Spleen (tissue), 11 donors: ENCODE measurements around the gene OR6V1. TPM values are rescaled to one million over a fixed set of nuclear protein-coding genes. Genes with fewer than 3 reads are reported as not detected.

Source experiments
- DNase-seq: peaks from one replicate; pipeline ENCODE4 v3.0.0-alpha.2; 2020
- H3K27ac ChIP-seq, 8 donors: fragments of 200-600 bp; sonication (generic) in 7 of 8; 1 replicate in 4 of 8; 2 replicates in 4 of 8; pipeline versions ENCODE4 v1.5.0 to v1.8.0; 2016 to 2021; ENCODE audit warnings: inconsistent platforms in 4 of 8, mild to moderate bottlenecking in 4 of 8, moderate library complexity in 1 of 8
- H3K27me3 ChIP-seq, 7 donors: fragments of 200-600 bp; sonication (generic) in 6 of 7; replicated peaks in 1 of 7; 1 replicate in 4 of 7; 2 replicates in 3 of 7; pipeline versions ENCODE4 v1.5.0 to v1.8.0; 2016 to 2021; ENCODE audit warnings: inconsistent platforms in 3 of 7, mild to moderate bottlenecking in 1 of 7
- H3K36me3 ChIP-seq, 6 donors: fragments of 200-600 bp; sonication (generic) in 5 of 6; 1 replicate in 4 of 6; 2 replicates in 2 of 6; pipeline versions ENCODE4 v1.5.0 to v1.8.0; 2016 to 2021; ENCODE audit warnings: inconsistent platforms in 2 of 6
- H3K4me1 ChIP-seq, 6 donors: fragments of 200-600 bp; sonication (generic) in 5 of 6; 1 replicate in 3 of 6; 2 replicates in 3 of 6; pipeline versions ENCODE4 v1.5.0 to v1.8.0; 2016 to 2021; ENCODE audit warnings: inconsistent platforms in 3 of 6
- H3K4me3 ChIP-seq, 8 donors: fragments of 200-600 bp; sonication (generic) in 7 of 8; 1 replicate in 4 of 8; 2 replicates in 4 of 8; pipeline versions ENCODE4 v1.5.0 to v1.8.0; 2016 to 2021; ENCODE audit warnings: inconsistent platforms in 4 of 8, mild to moderate bottlenecking in 4 of 8, moderate library complexity in 2 of 8
- H3K9me3 ChIP-seq, 8 donors: fragments of 200-600 bp; sonication (generic) in 7 of 8; 1 replicate in 4 of 8; 2 replicates in 4 of 8; pipeline versions ENCODE4 v1.5.0 to v1.8.0; 2016 to 2021; ENCODE audit warnings: inconsistent platforms in 4 of 8
- CTCF ChIP-seq, 11 experiments: fragments of 200-600 bp in 7 of 11; fragments of 450-650 bp in 4 of 11; sonication (generic) in 4 of 11; IDR thresholded peaks in 8 of 11; conservative IDR thresholded peaks in 3 of 11; 1 replicate in 7 of 11; 2 replicates in 4 of 11; pipeline versions ENCODE4 v1.4.0 to v1.8.0; 2016 to 2021; ENCODE audit warnings: antibody characterized with exemption in 11 of 11, inconsistent platforms in 4 of 11, mild to moderate bottlenecking in 1 of 11
- POLR2A ChIP-seq, 3 donors: fragments of 450-650 bp; IDR thresholded peaks; one replicate each; pipeline ENCODE4 v1.5.1; 2017; ENCODE audit warnings: antibody characterized with exemption in 3 of 3, mild to moderate bottlenecking in 1 of 3
- POLR2AphosphoS5 ChIP-seq, 3 donors: sonication (generic); formaldehyde crosslinking; IDR thresholded peaks; one replicate each; pipeline ENCODE4 v1.5.1; 2017; ENCODE audit warnings: antibody characterized with exemption in 3 of 3
- WGBS, 5 donors: extraction: QIAGEN DNeasy Blood & Tissue Kit in 3 of 5; methylation state at CpG; one replicate each; pipeline versions ENCODE4 v1.1.5 to v1.1.7; 2013 to 2018; 5-methylcytosine and 5-hydroxymethylcytosine counted together
- intact Hi-C: fragments of 100-400 bp; cut with DNase I; formaldehyde crosslinking; loops from one replicate; pipeline ENCODE4 v1.15.0; 2023; ENCODE audit warnings: low total_unique reads
- polyA plus RNA-seq, 3 donors: library from polyadenylated mRNA; stranded (reverse); fragments of 200-250 nt; gene quantifications; one replicate each; pipeline ENCODE4 v1.2.1, GENCODE V29; 2013
- total RNA-seq, 7 donors: library from RNA; depleted of rRNA in 3 of 7; stranded (reverse); fragments of >200 nt in 3 of 7; fragmentation: NEBNext Ultra II Directional in 4 of 7; extraction: Animal tissue kit (Norgen Biotek cat#: 25700) in 4 of 7; gene quantifications; one replicate each; pipeline versions ENCODE4 v1.1.0 to v1.2.1, GENCODE V29; 2016 to 2021
- donor health status: healthy with polysubstance abuse.
- donor health status: DM: no; HTN: no; CAD: no; lungs with moderate emphysema.
- donor health status: DM: no; HTN: no; CAD: no.
- donor health status: Bipolar disorder and iron deficiency.
- donor health status: healthy.
- donor health status: DM: no; HTN: no; CAD: no.
- donor health status: DM: yes; HTN: yes; CAD: no.

The OR6V1 gene
- total and polyA plus RNA-seq, 10 donors = not detected

GRCh38 chr7:143027683-143028082 lies 24.5 kb upstream of the OR6V1 start:
- Histone ChIP-seq H3K27me3 (no peaks in the 10 kb centered on the region), H3K36me3 (no peaks in the 10 kb centered on the region), H3K9me3 (no peaks in the 10 kb centered on the region), H3K4me1 (no peaks in the 10 kb centered on the region), H3K4me3 (no peak overlapping the region), H3K27ac (no peak overlapping the region)
- no peak for DNase-seq
- intact Hi-C loops = no loop called here
- TF ChIP-seq CTCF (IDR thresholded peaks at IDR 0.05 in 8 of 11, conservative IDR thresholded peaks at IDR 0.05 in 3 of 11) = no peak
- TF ChIP-seq POLR2A (IDR thresholded peaks at IDR 0.05) = no peak
- TF ChIP-seq POLR2AphosphoS5 (IDR thresholded peaks at IDR 0.05) = no peak
- 84 to 97% (median 92%) methylated on average over 2 of the region's 2 CpGs for WGBS, 5 donors

GRCh38 chr7:143038635-143039034 lies 13.5 kb upstream of the OR6V1 start:
- Histone ChIP-seq H3K27me3 (no peaks in the 10 kb centered on the region), H3K4me1 (peaks cover 0 to 7% (median 0%) of the 10 kb centered on the region in 6 donors), H3K36me3 (no peaks in the 10 kb centered on the region), H3K9me3 (peaks cover 0 to 29% (median 22%) of the 10 kb centered on the region in 8 donors), H3K27ac (no peak overlapping the region), H3K4me3 (no peak overlapping the region)
- TF ChIP-seq POLR2AphosphoS5 (IDR thresholded peaks at IDR 0.05) (no peak), CTCF (IDR thresholded peaks at IDR 0.05 in 8 of 11, conservative IDR thresholded peaks at IDR 0.05 in 3 of 11) (no peak), POLR2A (IDR thresholded peaks at IDR 0.05) (no peak)
- 86 to 93% (median 88%) methylated on average over 5 of the region's 5 CpGs for WGBS, 5 donors
- DNase-seq = no peak
- intact Hi-C loops = no loop called here

GRCh38 chr7:143040209-143040715 lies 11.9 kb upstream of the OR6V1 start:
- no peaks in the 10 kb centered on the region for H3K36me3 ChIP-seq
- no peak overlapping the region for H3K4me3 ChIP-seq
- no peaks in the 10 kb centered on the region for H3K27me3 ChIP-seq
- peaks cover 0 to 15% (median 6%) of the 10 kb centered on the region in 8 donors for H3K9me3 ChIP-seq
- H3K4me1 ChIP-seq = peaks cover 0 to 7% (median 0%) of the 10 kb centered on the region in 6 donors
- no peak overlapping the region for H3K27ac ChIP-seq
- TF ChIP-seq POLR2A (IDR thresholded peaks at IDR 0.05) = no peak
- TF ChIP-seq CTCF (IDR thresholded peaks at IDR 0.05 in 8 of 11, conservative IDR thresholded peaks at IDR 0.05 in 3 of 11) = no peak
- no peak for TF ChIP-seq POLR2AphosphoS5 (IDR thresholded peaks at IDR 0.05)
- 81 to 94% (median 89%) methylated on average over 3 of the region's 3 CpGs for WGBS, 5 donors
- no peak for DNase-seq
- intact Hi-C loops = no loop called here

- TF ChIP-seq POLR2AphosphoS5 (IDR thresholded peaks at IDR 0.05) (no peak), POLR2A (IDR thresholded peaks at IDR 0.05) (no peak), CTCF (IDR thresholded peaks at IDR 0.05 in 8 of 11, conservative IDR thresholded peaks at IDR 0.05 in 3 of 11) (no peak)
- Histone ChIP-seq H3K36me3 (no peaks in the 10 kb centered on the region), H3K9me3 (peaks cover 0 to 4% (median under 1%) of the 10 kb centered on the region in 8 donors), H3K27ac (no peak overlapping the region), H3K27me3 (no peaks in the 10 kb centered on the region), H3K4me3 (no peak overlapping the region), H3K4me1 (peaks cover 0 to 7% (median under 1%) of the 10 kb centered on the region in 6 donors)
- DNase-seq = no peak
- intact Hi-C loops = no loop called here
- 93 to 95% (median 93%) methylated on average over 6 of the region's 6 CpGs for WGBS, 5 donors
Observed at GRCh38 chr7:143041346-143041745, 10.8 kb upstream of the OR6V1 start.
